DMS53 (cell line): ENCODE data around the gene PLA2G6.
"Not testable (repeated sequence)": the region's sequence is repeated elsewhere in the genome, so short reads cannot be mapped to it uniquely, and the experiment has no call there.

Experiments
- DNase-seq: peaks from one replicate; lab custom pipeline; 2025; lab: John Stamatoyannopoulos, UW

Gene PLA2G6

GRCh38 chr22:38133331-38133730, 48.3 kb downstream of the PLA2G6 start:
- no peak for DNase-seq

- DNase-seq: no peak
Observed at GRCh38 chr22:38132794-38133193, 48.8 kb downstream of the PLA2G6 start.

GRCh38 chr22:38132136-38132535, 49.5 kb downstream of the PLA2G6 start:
- DNase-seq: no peak

GRCh38 chr22:38131399-38131798, 50.2 kb downstream of the PLA2G6 start:
- DNase-seq: no peak

GRCh38 chr22:38129856-38130255, 51.8 kb downstream of the PLA2G6 start:
- no peak for DNase-seq

- no peak for DNase-seq
Observed at GRCh38 chr22:38129021-38129420, 52.6 kb downstream of the PLA2G6 start.

- DNase-seq: no peak
Observed at GRCh38 chr22:38127869-38128268, 53.8 kb downstream of the PLA2G6 start.

GRCh38 chr22:38126928-38127668, 54.5 kb downstream of the PLA2G6 start:
- no peak for DNase-seq

GRCh38 chr22:38125751-38126201, 55.9 kb downstream of the PLA2G6 start:
- DNase-seq: no peak

- DNase-seq: no peak
Observed at GRCh38 chr22:38125038-38125610, 56.5 kb downstream of the PLA2G6 start.

- DNase-seq: no peak
Observed at GRCh38 chr22:38124236-38124974, 57.2 kb downstream of the PLA2G6 start.

GRCh38 chr22:38122616-38123015, 59.0 kb downstream of the PLA2G6 start:
- no peak for DNase-seq

GRCh38 chr22:38120359-38121110, 61.1 kb downstream of the PLA2G6 start:
- no peak for DNase-seq

GRCh38 chr22:38118747-38119146, 62.9 kb downstream of the PLA2G6 start:
- DNase-seq: not testable (repeated sequence)

GRCh38 chr22:38118182-38118581, 63.4 kb downstream of the PLA2G6 start:
- no peak for DNase-seq

- not testable (repeated sequence) for DNase-seq
Observed at GRCh38 chr22:38117556-38117955, 64.1 kb downstream of the PLA2G6 start.

GRCh38 chr22:38115423-38116205, 66.0 kb downstream of the PLA2G6 start:
- no peak for DNase-seq

GRCh38 chr22:38114484-38115398, 66.9 kb downstream of the PLA2G6 start:
- peak; percentile 71 for DNase-seq

GRCh38 chr22:38112381-38112780, 69.2 kb downstream of the PLA2G6 start:
- no peak for DNase-seq

- no peak for DNase-seq
Observed at GRCh38 chr22:38111925-38112355, 69.7 kb downstream of the PLA2G6 start.
